K562 (cell line): ENCODE measurements around the gene TENT4A. TPM values are rescaled to one million over a fixed set of nuclear protein-coding genes. Genes with fewer than 3 reads are reported as not detected.

ENCODE experiments used
- CEBPG ChIP-seq, 3 experiments: fragments of 200-800 bp in 1 of 3; sonication (Bioruptor generic) in 1 of 3; sonication (generic) in 1 of 3; formaldehyde crosslinking in 1 of 3; IDR thresholded peaks in 2 of 3; conservative IDR thresholded peaks in 1 of 3; 2 replicates each; pipeline versions ENCODE4 v1.6.1 to v1.8.0; 2016 to 2022; ENCODE audit warnings: missing compliant biosample characterization in 2 of 3, missing genetic modification characterization in 2 of 3, mild to moderate bottlenecking in 1 of 3, missing genetic modification reagents in 1 of 3
- ETS2 ChIP-seq: IDR thresholded peaks from 2 replicates; pipeline ENCODE4 v1.6.1; 2016; ENCODE audit warnings: borderline replicate concordance, missing genetic modification characterization, mild to moderate bottlenecking, moderate library complexity, missing compliant biosample characterization; ENCODE audit not compliant: poor library complexity, severe bottlenecking
- ETV6 ChIP-seq, 3 experiments: fragments of 150-350 bp in 1 of 3; sonication (generic) in 1 of 3; formaldehyde crosslinking in 1 of 3; IDR thresholded peaks; 2 replicates each; pipeline versions ENCODE4 v1.6.1 to v1.8.0; 2014 to 2022; ENCODE audit warnings: borderline replicate concordance in 2 of 3, low read depth in 2 of 3, antibody characterized with exemption in 1 of 3, low read length in 1 of 3, mild to moderate bottlenecking in 1 of 3, missing genetic modification reagents in 1 of 3
- HOXB6 ChIP-seq: fragments of 250-450 bp; sonication (Bioruptor Pico); IDR thresholded peaks from 2 replicates; pipeline ENCODE4 v1.5.1; 2022; ENCODE audit warnings: mild to moderate bottlenecking, borderline replicate concordance
- KDM4B ChIP-seq, 2 experiments: fragments of 450-650 bp in 1 of 2; sonication (generic) in 1 of 2; IDR thresholded peaks; 2 replicates each; pipeline ENCODE4 v1.6.1; 2016 to 2017; ENCODE audit warnings: borderline replicate concordance in 2 of 2, antibody characterized with exemption in 1 of 2, low read depth in 1 of 2, mild to moderate bottlenecking in 1 of 2
- MYNN ChIP-seq, 2 experiments: sonication (generic); formaldehyde crosslinking in 1 of 2; IDR thresholded peaks; 2 replicates each; pipeline versions ENCODE4 v1.5.0 to v1.6.1; 2016 to 2020; ENCODE audit warnings: antibody characterized with exemption in 1 of 2, missing genetic modification reagents in 1 of 2
- SREBF2 ChIP-seq: sonication (generic); formaldehyde crosslinking; IDR thresholded peaks from 2 replicates; pipeline ENCODE4 v1.4.0; 2020; ENCODE audit warnings: mild to moderate bottlenecking, missing genetic modification reagents
- TCF7 ChIP-seq: sonication (generic); IDR thresholded peaks from 2 replicates; pipeline ENCODE4 v1.6.1; 2016; ENCODE audit warnings: antibody characterized with exemption, borderline replicate concordance
- TCF7L2 ChIP-seq: fragments of 150-350 bp; IDR thresholded peaks from 2 replicates; pipeline ENCODE4 v1.6.1; 2016; ENCODE audit warnings: low read depth, mild to moderate bottlenecking, low read length, moderate library complexity
- TSHZ1 ChIP-seq: fragments of 250-450 bp; sonication (Bioruptor Pico); IDR thresholded peaks from 2 replicates; pipeline ENCODE4 v1.4.0; 2020; ENCODE audit warnings: mild to moderate bottlenecking, moderate library complexity
- ZFP1 ChIP-seq: fragments of 450-650 bp; formaldehyde crosslinking; IDR thresholded peaks from 2 replicates; pipeline ENCODE4 v1.4.0; 2020; ENCODE audit warnings: mild to moderate bottlenecking, mixed read lengths
- polyA plus RNA-seq, 8 experiments: library from polyadenylated mRNA; depleted of rRNA in 4 of 8; stranded (reverse) in 5 of 8; unstranded in 3 of 8; fragments of >200 nt; fragmentation: Nextera tagmentation in 2 of 8; fragmentation: Illumina TruSeq in 1 of 8; extraction: Ambion mirVana in 2 of 8; extraction: Trizol in 1 of 8; gene quantifications; 2 replicates each; pipeline versions ENCODE4 v1.2.1 to v1.2.3, GENCODE V29; 2011 to 2014; ENCODE audit warnings: inconsistent platforms in 1 of 8, missing spikeins in 1 of 8
- total RNA-seq, 7 experiments: library from RNA; depleted of rRNA in 6 of 7; stranded (reverse); fragments of >200 nt in 6 of 7; fragmentation: Illumina TruSeq in 2 of 7; extraction: Trizol in 2 of 7; gene quantifications; 2 replicates each; pipeline versions ENCODE4 v1.2.1 to v1.2.3, GENCODE V29; 2011 to 2021; ENCODE audit warnings: low replicate concordance in 1 of 7
- TF ChIP-seq, protein P1 (sequence below), 2 experiments: fragments of 450-650 bp; IDR thresholded peaks; 2 replicates each; pipeline ENCODE4 v1.6.1; 2016; ENCODE audit warnings: mild to moderate bottlenecking in 2 of 2, borderline replicate concordance in 1 of 2, low read depth in 1 of 2, moderate library complexity in 1 of 2
- TF ChIP-seq, protein P2 (sequence below): IDR thresholded peaks from 2 replicates; pipeline ENCODE4 v1.6.1; 2011; ENCODE audit not compliant: insufficient read length; ENCODE audit errors: extremely low read depth

TENT4A gene
- total and polyA plus RNA-seq, 9 of the 15 experiments (the other 6 are each of a cell fraction or from before 2014, with no cell fraction given), result 1.3 to 27.3 (median 13.0) TPM

- TF ChIP-seq, protein P1, sequence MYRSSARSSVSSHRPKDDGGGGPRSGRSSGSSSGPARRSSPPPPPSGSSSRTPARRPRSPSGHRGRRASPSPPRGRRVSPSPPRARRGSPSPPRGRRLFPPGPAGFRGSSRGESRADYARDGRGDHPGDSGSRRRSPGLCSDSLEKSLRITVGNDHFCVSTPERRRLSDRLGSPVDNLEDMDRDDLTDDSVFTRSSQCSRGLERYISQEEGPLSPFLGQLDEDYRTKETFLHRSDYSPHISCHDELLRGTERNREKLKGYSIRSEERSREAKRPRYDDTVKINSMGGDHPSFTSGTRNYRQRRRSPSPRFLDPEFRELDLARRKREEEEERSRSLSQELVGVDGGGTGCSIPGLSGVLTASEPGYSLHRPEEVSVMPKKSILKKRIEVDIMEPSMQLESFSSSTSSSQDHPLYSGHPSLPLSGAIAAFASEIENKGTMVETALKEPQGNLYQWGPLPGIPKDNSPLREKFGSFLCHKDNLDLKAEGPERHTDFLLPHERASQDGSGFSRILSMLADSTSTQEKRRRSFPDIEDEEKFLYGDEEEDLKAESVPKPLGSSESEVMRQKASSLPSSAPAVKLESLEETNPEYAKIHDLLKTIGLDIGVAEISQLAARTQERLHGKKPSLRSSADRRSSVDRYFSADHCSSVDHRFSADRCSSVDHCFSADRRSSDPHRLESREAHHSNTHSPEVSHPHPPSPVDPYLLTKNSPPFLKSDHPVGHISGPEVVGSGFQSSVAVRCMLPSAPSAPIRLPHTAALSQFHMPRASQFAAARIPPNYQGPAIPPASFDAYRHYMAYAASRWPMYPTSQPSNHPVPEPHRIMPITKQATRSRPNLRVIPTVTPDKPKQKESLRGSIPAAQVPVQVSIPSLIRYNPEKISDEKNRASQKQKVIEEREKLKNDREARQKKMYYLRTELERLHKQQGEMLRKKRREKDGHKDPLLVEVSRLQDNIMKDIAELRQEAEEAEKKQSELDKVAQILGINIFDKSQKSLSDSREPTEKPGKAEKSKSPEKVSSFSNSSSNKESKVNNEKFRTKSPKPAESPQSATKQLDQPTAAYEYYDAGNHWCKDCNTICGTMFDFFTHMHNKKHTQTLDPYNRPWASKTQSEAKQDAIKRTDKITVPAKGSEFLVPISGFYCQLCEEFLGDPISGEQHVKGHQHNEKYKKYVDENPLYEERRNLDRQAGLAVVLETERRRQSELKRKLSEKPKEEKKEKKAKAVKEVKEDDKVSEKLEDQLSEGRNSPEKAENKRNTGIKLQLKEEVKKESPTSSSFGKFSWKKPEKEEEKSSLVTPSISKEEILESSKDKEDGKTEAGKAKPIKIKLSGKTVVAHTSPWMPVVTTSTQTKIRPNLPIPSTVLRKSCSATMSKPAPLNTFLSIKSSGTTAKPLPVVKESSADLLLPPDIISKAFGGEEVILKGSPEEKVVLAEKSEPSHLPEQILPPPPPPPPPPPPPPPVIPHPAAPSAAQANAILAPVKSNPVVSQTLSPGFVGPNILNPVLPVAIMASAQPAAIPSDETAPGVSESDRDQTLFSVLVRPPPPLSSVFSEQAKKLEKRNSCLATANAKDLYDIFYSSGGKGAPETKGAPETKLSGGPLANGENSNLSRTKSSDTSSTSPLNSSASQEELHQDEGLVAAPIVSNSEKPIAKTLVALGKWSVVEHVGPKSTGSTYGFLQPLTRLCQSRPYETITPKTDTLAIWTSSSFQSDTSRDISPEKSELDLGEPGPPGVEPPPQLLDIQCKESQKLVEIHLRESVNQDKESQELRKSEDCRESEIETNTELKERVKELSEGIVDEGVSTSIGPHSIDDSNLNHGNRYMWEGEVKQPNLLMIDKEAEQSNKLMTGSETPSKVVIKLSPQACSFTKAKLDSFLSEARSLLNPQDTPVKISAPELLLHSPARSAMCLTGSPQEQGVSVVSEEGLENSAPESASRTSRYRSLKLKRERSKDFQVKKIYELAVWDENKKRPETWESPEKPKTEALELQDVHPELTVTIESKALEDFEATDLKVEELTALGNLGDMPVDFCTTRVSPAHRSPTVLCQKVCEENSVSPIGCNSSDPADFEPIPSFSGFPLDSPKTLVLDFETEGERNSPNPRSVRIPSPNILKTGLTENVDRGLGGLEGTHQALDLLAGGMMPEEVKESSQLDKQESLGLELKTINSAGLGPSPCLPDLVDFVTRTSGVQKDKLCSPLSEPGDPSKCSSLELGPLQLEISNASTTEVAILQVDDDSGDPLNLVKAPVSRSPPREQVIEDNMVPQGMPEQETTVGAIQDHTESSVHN (IDR thresholded peaks at IDR 0.05; ENCODE audit: borderline replicate concordance in 1 of 2, low read depth in 1 of 2), result no peak
- TF ChIP-seq TCF7 (no peak), TSHZ1 (CRISPR knock-in tag) (no peak), ETS2 (tag) (no peak), MYNN (IDR thresholded peaks at IDR 0.05) (no peak; the same call in none of the 2 replicates), MYNN (CRISPR knock-in tag; IDR thresholded peaks at IDR 0.05) (no peak), HOXB6 (no peak), SREBF2 (CRISPR knock-in tag) (no peak), TCF7L2 (no peak), KDM4B (IDR thresholded peaks at IDR 0.05; ENCODE audit: borderline replicate concordance in 2 of 2, low read depth in 1 of 2) (peak in 1 of 2 experiments; percentile 13; a peak in 1 of 4 replicates), CEBPG (CRISPR knock-in tag; IDR thresholded peaks at IDR 0.05) (no peak), CEBPG (tag; conservative IDR thresholded peaks at IDR 0.05 in 1 of 2, IDR thresholded peaks at IDR 0.05 in 1 of 2) (no peak), ZFP1 (CRISPR knock-in tag) (no peak), ETV6 (IDR thresholded peaks at IDR 0.05; ENCODE audit: borderline replicate concordance in 1 of 2, low read depth in 2 of 2, low read length in 1 of 2) (no peak), ETV6 (CRISPR knock-in tag; IDR thresholded peaks at IDR 0.05; ENCODE audit: borderline replicate concordance) (no peak; the same call in 1 of the 2 replicates)
- TF ChIP-seq, protein P2, sequence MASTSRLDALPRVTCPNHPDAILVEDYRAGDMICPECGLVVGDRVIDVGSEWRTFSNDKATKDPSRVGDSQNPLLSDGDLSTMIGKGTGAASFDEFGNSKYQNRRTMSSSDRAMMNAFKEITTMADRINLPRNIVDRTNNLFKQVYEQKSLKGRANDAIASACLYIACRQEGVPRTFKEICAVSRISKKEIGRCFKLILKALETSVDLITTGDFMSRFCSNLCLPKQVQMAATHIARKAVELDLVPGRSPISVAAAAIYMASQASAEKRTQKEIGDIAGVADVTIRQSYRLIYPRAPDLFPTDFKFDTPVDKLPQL, result no peak
Observed at GRCh38 chr5:6712142-6712576, 1.1 kb upstream of the TENT4A start (continued).
